Heart left ventricle (tissue), 13 donors: Measurements from ENCODE around the gene SIAE.

Source experiments
- CTCF ChIP-seq, 12 donors: fragments of 200-600 bp; sonication (generic) in 4 of 12; IDR thresholded peaks; one replicate each; pipeline versions ENCODE4 v1.5.0 to v1.8.0; 2018 to 2022; ENCODE audit warnings: antibody characterized with exemption in 12 of 12, mild to moderate bottlenecking in 5 of 12
- POLR2A ChIP-seq, 2 donors: fragments of 450-650 bp; IDR thresholded peaks; one replicate each; pipeline ENCODE4 v1.6.1; 2017; ENCODE audit warnings: antibody characterized with exemption in 2 of 2, mild to moderate bottlenecking in 2 of 2, moderate library complexity in 2 of 2
- donor health status: ischemic (EF 13 %, LVEDD 7.1; RV severe dilation, severe dysfunction).
- donor health status: DM: no; HTN: yes; CAD: no.
- donor health status: DM: no; HTN: no; CAD: no.
- donor health status: ischemic (EF 25% LVEDD 6.9; RV normal size, moderate dysfunction).
- donor health status: ischemic (EF 25% LVEDD 5.7; RV mildly dilated, moderate dysfunction).
- donor health status: ischemic (EF 35%, LVEDD 5.7; RV mildly dilated, moderate dysfunction).
- donor health status: nonischemic (EF 11% LVEDD 7.7; RV severe dilation, severe dysfunction).
- donor health status: DM: yes; HTN: yes; CAD: no.
- donor health status: PGD.
- donor health status: ischemic (EF 29% LVEDD 5.4; RV normal size, mild dysfunction).
- donor health status: nonischemic (EF 23%, LVEDD 6.1; RV moderate dilation, normal function).

- no peak for TF ChIP-seq CTCF (IDR thresholded peaks at IDR 0.05)
- no peak for TF ChIP-seq POLR2A (IDR thresholded peaks at IDR 0.05)
These were observed 82.1 kb downstream of the SIAE start for GRCh38 chr11:124591430-124591829.
